ENCODE measurements around the gene MRPL19. TPM values are rescaled to one million over a fixed set of nuclear protein-coding genes. Genes with fewer than 3 reads are reported as not detected.

The MRPL19 gene
- total RNA-seq, 1 experiment from 2014 or later, result 73.0 TPM

GRCh38 chr2:75656563-75656962, 10.0 kb downstream of the MRPL19 start:
- Histone ChIP-seq H2BK5ac (ENCODE audit: insufficient read length, low read length) (no peak overlapping the region), H3K4me1 (ENCODE audit: insufficient read depth, low read length) (no peaks in the 10 kb centered on the region), H2AK5ac (ENCODE audit: insufficient read length, low read length) (no peak overlapping the region), H3K79me1 (ENCODE audit: insufficient read depth, low read depth, low read length, poor library complexity, severe bottlenecking) (no peaks in the 10 kb centered on the region), H4K91ac (ENCODE audit: insufficient read length, low read depth, low read length) (no peak overlapping the region), H3K14ac (ENCODE audit: insufficient read depth, low read length) (no peak overlapping the region), H3K79me2 (ENCODE audit: insufficient read depth, low read length) (no peaks in the 10 kb centered on the region; the same call in 1 of the 2 replicates), H2BK20ac (ENCODE audit: low read depth, low read length, poor library complexity, severe bottlenecking) (no peak overlapping the region), H4K20me1 (ENCODE audit: control insufficient read depth, insufficient read depth, insufficient read length) (no peaks in the 10 kb centered on the region), H4K8ac (replicated peaks; ENCODE audit: insufficient read length, low read depth, low read length) (no peak overlapping the region), H2BK120ac (ENCODE audit: low read depth, low read length, poor library complexity, severe bottlenecking) (no peak overlapping the region), H3K9ac (ENCODE audit: extremely low read depth, insufficient read length, low read length) (no peak overlapping the region), H3T11ph (ENCODE audit: low read length) (no peak overlapping the region), H3K56ac (ENCODE audit: insufficient read length, low read depth, low read length) (no peak overlapping the region), H3K4me2 (ENCODE audit: insufficient read depth, insufficient read length, low read length) (no peak overlapping the region), H3K27ac (ENCODE audit: insufficient read length, low read depth, low read length) (no peak overlapping the region), H3K27me3 (ENCODE audit: insufficient read depth, low read length) (no peaks in the 10 kb centered on the region; the same call in 1 of the 2 replicates), H3K4ac (ENCODE audit: low read depth, low read length) (no peak overlapping the region), H3K23ac (ENCODE audit: insufficient read length, low read depth, low read length) (no peak overlapping the region), H3K9me3 (ENCODE audit: control insufficient read depth, low read depth, low read length) (no peaks in the 10 kb centered on the region), H3K18ac (ENCODE audit: insufficient read length, low read depth, low read length) (no peak overlapping the region), H2AFZ (ENCODE audit: low read length) (no peak overlapping the region), H4K5ac (ENCODE audit: insufficient read length, low read depth, low read length) (no peak overlapping the region), H2BK12ac (ENCODE audit: insufficient read length, low read depth, low read length) (no peak overlapping the region), H3K23me2 (ENCODE audit: insufficient read length, low read depth, low read length, poor library complexity, severe bottlenecking) (no peaks in the 10 kb centered on the region), H2BK15ac (ENCODE audit: low read depth, low read length) (no peak overlapping the region)
- no peak for TF ChIP-seq CTCF (conservative IDR thresholded peaks at IDR 0.05)
- Mint-ChIP-seq H3K36me3 (ENCODE audit: insufficient read depth in 1 of 3, low read depth in 3 of 3) (peaks cover 47 to 92% (median 81%) of the 10 kb centered on the region in 3 experiments), H3K27ac (no peak overlapping the region), H3K4me1 (peaks cover 8 to 12% of the 10 kb centered on the region in 2 experiments), H3K9me3 (no peaks in the 10 kb centered on the region), H3K27me3 (ENCODE audit: low read depth) (no peaks in the 10 kb centered on the region), H3K4me3 (no peak overlapping the region)
- WGBS (ENCODE audit: extremely low coverage, insufficient read length, low lambda C conversion rate), result no CpG with 5 or more reads among the region's 1 CpG
- no peak for DNase-seq
